BE2C (cell line): ENCODE measurements around the gene CNNM2.

Experiments used
- DNase-seq: peaks from one replicate; pipeline ENCODE4 v3.0.0-alpha.2; 2020
- H3K27me3 ChIP-seq: fragments of 250-450 bp; sonication (Bioruptor Pico); 2 replicates; pipeline ENCODE4 v1.5.1; 2020; ENCODE audit warnings: mild to moderate bottlenecking
- H3K36me3 ChIP-seq: fragments of 250-450 bp; sonication (Bioruptor Pico); 2 replicates; pipeline ENCODE4 v1.5.1; 2020; ENCODE audit warnings: mild to moderate bottlenecking
- H3K4me1 ChIP-seq: fragments of 250-450 bp; sonication (Bioruptor Pico); 2 replicates; pipeline ENCODE4 v1.5.1; 2020
- H3K4me3 ChIP-seq: 2 replicates; pipeline ENCODE4 v1.5.1; 2011; ENCODE audit warnings: low read depth, low read length
- H3K9me3 ChIP-seq: fragments of 250-450 bp; sonication (Bioruptor Pico); 2 replicates; pipeline ENCODE4 v1.5.1; 2020
- TF ChIP-seq, protein P1 (sequence below): IDR thresholded peaks from 2 replicates; pipeline ENCODE4 v1.5.1; 2012; ENCODE audit warnings: mild to moderate bottlenecking, low read depth, low read length

Gene CNNM2

DNA sequence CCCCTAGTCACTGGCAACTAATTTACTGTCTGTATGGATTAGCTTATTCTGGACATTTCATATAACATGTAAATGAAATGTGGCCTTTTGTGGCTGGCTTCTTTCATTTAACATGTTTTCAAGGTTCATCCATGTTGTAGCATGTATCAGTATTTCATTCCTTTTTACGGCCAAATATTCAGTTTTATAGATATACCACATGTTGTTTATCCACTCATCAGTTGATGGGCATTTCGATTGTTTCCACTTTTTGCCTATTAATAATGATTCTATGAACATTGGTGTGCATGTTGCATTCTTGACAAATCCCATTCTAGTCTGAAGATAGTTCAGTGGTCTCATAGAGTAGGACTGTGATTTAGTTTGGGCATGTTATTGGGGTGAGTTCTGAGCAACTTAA is 12.6 kb downstream of the CNNM2 start:
- H3K36me3 ChIP-seq: no peaks in the 10 kb centered on the region
- no peaks in the 10 kb centered on the region for H3K4me1 ChIP-seq
- H3K27me3 ChIP-seq: no peaks in the 10 kb centered on the region
- TF ChIP-seq, protein P1, sequence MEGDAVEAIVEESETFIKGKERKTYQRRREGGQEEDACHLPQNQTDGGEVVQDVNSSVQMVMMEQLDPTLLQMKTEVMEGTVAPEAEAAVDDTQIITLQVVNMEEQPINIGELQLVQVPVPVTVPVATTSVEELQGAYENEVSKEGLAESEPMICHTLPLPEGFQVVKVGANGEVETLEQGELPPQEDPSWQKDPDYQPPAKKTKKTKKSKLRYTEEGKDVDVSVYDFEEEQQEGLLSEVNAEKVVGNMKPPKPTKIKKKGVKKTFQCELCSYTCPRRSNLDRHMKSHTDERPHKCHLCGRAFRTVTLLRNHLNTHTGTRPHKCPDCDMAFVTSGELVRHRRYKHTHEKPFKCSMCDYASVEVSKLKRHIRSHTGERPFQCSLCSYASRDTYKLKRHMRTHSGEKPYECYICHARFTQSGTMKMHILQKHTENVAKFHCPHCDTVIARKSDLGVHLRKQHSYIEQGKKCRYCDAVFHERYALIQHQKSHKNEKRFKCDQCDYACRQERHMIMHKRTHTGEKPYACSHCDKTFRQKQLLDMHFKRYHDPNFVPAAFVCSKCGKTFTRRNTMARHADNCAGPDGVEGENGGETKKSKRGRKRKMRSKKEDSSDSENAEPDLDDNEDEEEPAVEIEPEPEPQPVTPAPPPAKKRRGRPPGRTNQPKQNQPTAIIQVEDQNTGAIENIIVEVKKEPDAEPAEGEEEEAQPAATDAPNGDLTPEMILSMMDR: no peak
- no peak overlapping the region for H3K4me3 ChIP-seq
- DNase-seq: no peak
- H3K9me3 ChIP-seq: no peaks in the 10 kb centered on the region

DNA sequence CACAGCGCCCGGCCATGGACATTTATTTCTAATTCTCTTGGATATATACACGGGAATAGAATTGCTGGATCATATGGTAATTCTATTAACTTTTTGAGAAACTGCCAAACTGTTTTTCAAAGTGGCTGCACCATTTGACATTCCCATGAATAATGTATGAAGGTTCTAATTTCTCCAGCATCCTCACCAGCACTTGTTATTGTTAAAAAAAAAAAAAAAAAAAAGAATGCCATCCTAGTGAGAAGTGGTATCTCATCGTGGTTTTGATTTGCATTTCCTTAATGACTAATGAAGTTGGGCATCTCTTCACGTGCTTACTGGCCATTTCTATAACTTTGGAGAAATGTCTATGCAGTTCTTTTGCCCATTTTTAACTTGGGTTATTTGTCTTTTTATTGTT is 13.5 kb downstream of the CNNM2 start:
- Histone ChIP-seq H3K9me3 (no peaks in the 10 kb centered on the region), H3K36me3 (no peaks in the 10 kb centered on the region), H3K4me1 (no peaks in the 10 kb centered on the region), H3K27me3 (no peaks in the 10 kb centered on the region), H3K4me3 (no peak overlapping the region)
- no peak for DNase-seq
- TF ChIP-seq, protein P1: no peak

DNA sequence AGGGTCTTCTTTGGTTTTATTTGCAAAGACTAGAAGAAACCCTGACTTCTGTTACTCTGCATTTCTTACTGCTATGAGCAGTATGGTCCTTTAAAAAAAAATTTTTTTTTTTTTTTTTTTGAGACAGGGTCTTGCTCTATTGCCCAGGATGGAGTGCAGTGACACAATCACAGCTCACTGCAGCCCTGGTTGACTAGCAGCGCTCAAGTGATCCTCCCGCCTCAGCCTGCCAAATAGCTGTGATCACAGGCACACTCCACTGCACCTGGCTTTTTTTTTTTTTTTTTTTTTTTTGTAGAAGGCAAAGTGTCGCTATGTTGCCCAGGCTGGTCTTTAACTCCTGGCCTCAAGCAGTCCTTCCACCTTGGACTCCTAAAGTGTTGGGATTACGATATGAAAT is 17.4 kb downstream of the CNNM2 start:
- H3K27me3 ChIP-seq: no peaks in the 10 kb centered on the region
- no peak for DNase-seq
- no peaks in the 10 kb centered on the region for H3K4me1 ChIP-seq
- no peaks in the 10 kb centered on the region for H3K9me3 ChIP-seq
- TF ChIP-seq, protein P1: no peak
- H3K36me3 ChIP-seq: no peaks in the 10 kb centered on the region
- no peak overlapping the region for H3K4me3 ChIP-seq

DNA sequence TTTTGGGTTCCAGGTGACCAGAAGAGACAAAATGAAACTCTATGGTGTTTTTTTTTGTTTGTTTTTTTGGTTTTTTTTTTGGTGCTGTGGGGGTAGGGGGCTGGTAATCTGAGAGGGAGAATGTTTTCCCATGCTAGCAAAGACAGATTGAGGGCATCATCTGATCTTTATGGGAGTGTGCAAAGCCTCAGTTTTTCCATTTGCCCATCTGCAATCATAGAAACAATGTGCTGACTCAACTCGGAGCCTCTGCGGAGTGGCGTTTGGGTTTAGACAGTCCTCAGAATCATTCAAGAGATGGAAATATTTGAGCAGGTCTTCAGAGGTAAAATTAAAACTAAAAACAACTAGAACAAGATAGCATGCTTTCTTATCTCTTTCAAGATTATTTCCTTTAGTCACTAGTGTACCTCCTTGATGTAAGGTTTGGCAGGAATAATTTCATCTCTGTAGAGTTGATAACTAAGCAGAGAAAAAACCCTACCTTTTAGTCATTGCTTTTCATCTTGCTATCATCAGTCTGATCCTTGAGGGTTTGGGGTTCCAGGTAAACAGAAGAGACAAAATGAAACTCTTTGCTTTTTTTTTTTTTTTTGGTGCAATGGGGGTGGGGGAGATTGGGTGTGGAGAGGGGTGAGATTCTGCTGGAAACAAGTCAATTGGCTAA is 18.0 kb downstream of the CNNM2 start:
- DNase-seq: no peak
- Histone ChIP-seq H3K9me3 (no peaks in the 10 kb centered on the region), H3K4me3 (no peak overlapping the region), H3K36me3 (no peaks in the 10 kb centered on the region), H3K27me3 (no peaks in the 10 kb centered on the region), H3K4me1 (no peaks in the 10 kb centered on the region)
- TF ChIP-seq, protein P1: no peak

DNA sequence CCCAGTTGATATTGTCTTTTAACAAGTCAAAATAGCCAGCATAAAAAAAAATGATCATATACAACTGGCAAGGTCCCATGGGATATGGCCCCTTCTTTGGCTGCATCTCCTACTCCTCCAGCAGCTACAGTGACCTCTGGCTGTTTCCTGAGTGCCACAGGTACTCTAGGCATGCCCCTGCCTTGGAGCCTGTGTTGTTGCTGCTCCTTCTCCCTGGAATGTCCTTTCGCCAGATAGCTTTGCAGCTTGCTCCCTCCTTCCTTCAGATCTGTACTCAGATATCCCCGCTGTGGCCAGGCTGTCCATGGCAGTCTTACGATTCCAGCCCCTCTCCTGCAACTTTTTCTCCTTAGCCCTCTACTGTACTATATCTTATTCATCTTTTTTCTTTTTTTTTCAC is 23.3 kb downstream of the CNNM2 start:
- Histone ChIP-seq H3K9me3 (no peaks in the 10 kb centered on the region), H3K4me1 (peaks cover 3% of the 10 kb centered on the region; the same call in 1 of the 2 replicates), H3K4me3 (no peak overlapping the region), H3K27me3 (no peaks in the 10 kb centered on the region), H3K36me3 (no peaks in the 10 kb centered on the region)
- DNase-seq: no peak
- TF ChIP-seq, protein P1: no peak

DNA sequence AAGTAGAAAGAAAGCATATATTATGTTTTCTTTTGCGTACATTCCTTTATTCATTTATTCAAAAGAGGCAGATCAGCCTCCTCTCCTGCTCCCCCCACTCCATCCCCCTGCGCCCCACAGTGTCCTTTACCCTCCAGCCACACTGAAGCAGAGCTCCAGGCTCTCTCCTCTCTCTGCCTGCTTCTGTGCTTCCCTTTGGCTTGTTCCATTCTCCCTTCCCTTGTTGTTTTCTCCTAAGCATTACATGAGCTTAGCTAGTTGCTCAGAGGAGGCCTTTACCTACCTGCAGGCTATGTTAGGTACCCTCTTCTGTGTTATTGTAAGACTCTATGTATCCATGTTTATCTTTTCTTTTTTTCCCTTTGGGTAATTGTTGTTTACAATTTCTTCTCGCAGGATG is 27.4 kb downstream of the CNNM2 start:
- no peaks in the 10 kb centered on the region for H3K27me3 ChIP-seq
- TF ChIP-seq, protein P1: no peak

More for the DNA sequence above, 27.4 kb downstream of the CNNM2 start:
- Histone ChIP-seq H3K4me1 (peaks cover 3% of the 10 kb centered on the region; the same call in 1 of the 2 replicates), H3K9me3 (no peaks in the 10 kb centered on the region), H3K36me3 (no peaks in the 10 kb centered on the region), H3K4me3 (no peak overlapping the region)
- DNase-seq: no peak
